NCI-H2081 (cell line): ENCODE measurements around the gene SORL1-AS1.
"Not testable (repeated sequence)": the region's sequence is repeated elsewhere in the genome, so short reads cannot be mapped to it uniquely, and the experiment has no call there.

ENCODE experiments used
- DNase-seq, 2 experiments: peaks; one replicate each; lab custom pipeline; 2025; lab: John Stamatoyannopoulos, UW

The SORL1-AS1 gene

GRCh38 chr11:121427400-121427744, 25.4 kb downstream of the SORL1-AS1 start:
- DNase-seq: no peak

GRCh38 chr11:121426476-121427399, 26.0 kb downstream of the SORL1-AS1 start:
- DNase-seq: no peak

- no peak for DNase-seq
These were observed 26.9 kb downstream of the SORL1-AS1 start for GRCh38 chr11:121425828-121426227.

- no peak for DNase-seq
These were observed 30.1 kb downstream of the SORL1-AS1 start for GRCh38 chr11:121422675-121423074.

- DNase-seq: no peak
These were observed 31.4 kb downstream of the SORL1-AS1 start for GRCh38 chr11:121421149-121421901.

GRCh38 chr11:121420398-121420797, 32.4 kb downstream of the SORL1-AS1 start:
- no peak for DNase-seq

GRCh38 chr11:121419836-121420235, 32.9 kb downstream of the SORL1-AS1 start:
- DNase-seq: no peak

- DNase-seq: peak in 1 of 2 experiments; percentile 17
These were observed 34.1 kb downstream of the SORL1-AS1 start for GRCh38 chr11:121418625-121419114.

- no peak for DNase-seq
These were observed 35.2 kb downstream of the SORL1-AS1 start for GRCh38 chr11:121417607-121418006.

GRCh38 chr11:121417055-121417551, 35.7 kb downstream of the SORL1-AS1 start:
- DNase-seq: no peak

- no peak for DNase-seq
These were observed 36.9 kb downstream of the SORL1-AS1 start for GRCh38 chr11:121415856-121416255.

- no peak for DNase-seq
These were observed 38.4 kb downstream of the SORL1-AS1 start for GRCh38 chr11:121414141-121414913.

GRCh38 chr11:121412711-121413415, 39.9 kb downstream of the SORL1-AS1 start:
- DNase-seq: no peak

GRCh38 chr11:121412000-121412587, 40.7 kb downstream of the SORL1-AS1 start:
- DNase-seq: no peak

GRCh38 chr11:121411330-121411729, 41.4 kb downstream of the SORL1-AS1 start:
- not testable (repeated sequence) for DNase-seq

GRCh38 chr11:121410041-121410440, 42.7 kb downstream of the SORL1-AS1 start:
- not testable (repeated sequence) for DNase-seq

GRCh38 chr11:121408830-121409229, 43.9 kb downstream of the SORL1-AS1 start:
- DNase-seq: no peak

- DNase-seq: no peak
These were observed 46.5 kb downstream of the SORL1-AS1 start for GRCh38 chr11:121406291-121406690.

GRCh38 chr11:121405646-121406045, 47.1 kb downstream of the SORL1-AS1 start:
- no peak for DNase-seq

GRCh38 chr11:121394785-121395184, 58.0 kb downstream of the SORL1-AS1 start:
- no peak for DNase-seq

GRCh38 chr11:121393855-121394254, 58.9 kb downstream of the SORL1-AS1 start:
- no peak for DNase-seq
